GM18517 (cell line): ENCODE measurements around the gene ANKRD35.
A peak's percentile ranks its signal among the peaks of the same experiment; 100 is the strongest.
"Not testable (repeated sequence)": the region's sequence is repeated elsewhere in the genome, so short reads cannot be mapped to it uniquely, and the experiment has no call there.

Experiments used
- ATAC-seq: cut with Tn5 transposase; IDR thresholded peaks from one replicate; pipeline ENCODE4 v1.9.1; 2021; ENCODE audit warnings: mild to moderate bottlenecking, moderate library complexity; ENCODE audit not compliant: unreplicated experiment

Gene ANKRD35

DNA sequence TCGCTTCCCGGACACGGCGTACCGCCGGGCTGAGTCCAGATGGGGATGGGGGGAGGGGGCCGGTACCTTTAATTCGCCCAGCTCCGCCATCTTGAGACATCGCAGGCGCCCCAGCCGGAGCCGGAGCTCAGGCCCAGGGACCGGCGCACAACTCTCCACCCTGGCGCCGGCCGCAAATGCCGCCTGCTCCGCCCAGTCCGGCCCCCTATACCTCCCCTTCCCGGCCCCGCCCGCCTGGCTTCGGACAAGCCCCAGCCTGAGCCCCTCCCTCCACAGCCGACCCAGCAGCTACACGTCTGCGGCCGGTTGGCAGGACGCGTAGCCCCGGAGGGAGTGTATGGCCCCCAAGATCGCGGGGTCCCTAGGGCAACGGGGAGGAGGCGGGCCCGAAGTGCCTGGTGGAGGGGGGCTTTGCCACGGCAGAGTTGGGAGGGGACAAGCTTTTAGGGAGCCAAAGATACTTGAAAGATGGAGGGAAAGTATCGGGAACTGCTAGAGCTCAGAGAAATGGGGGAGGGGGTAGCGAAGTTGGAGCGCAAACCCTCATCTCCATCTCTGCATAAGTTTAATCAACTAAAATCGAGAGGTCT lies 26.7 kb downstream of the ANKRD35 start, which contains the start of gene PIAS3:
Gene PIAS3 (minus strand): TSS at position 181 of the 590 bp plus-strand sequence. CDS start 91 bp downstream, at position 90.
- peak; percentile 59 for ATAC-seq

DNA sequence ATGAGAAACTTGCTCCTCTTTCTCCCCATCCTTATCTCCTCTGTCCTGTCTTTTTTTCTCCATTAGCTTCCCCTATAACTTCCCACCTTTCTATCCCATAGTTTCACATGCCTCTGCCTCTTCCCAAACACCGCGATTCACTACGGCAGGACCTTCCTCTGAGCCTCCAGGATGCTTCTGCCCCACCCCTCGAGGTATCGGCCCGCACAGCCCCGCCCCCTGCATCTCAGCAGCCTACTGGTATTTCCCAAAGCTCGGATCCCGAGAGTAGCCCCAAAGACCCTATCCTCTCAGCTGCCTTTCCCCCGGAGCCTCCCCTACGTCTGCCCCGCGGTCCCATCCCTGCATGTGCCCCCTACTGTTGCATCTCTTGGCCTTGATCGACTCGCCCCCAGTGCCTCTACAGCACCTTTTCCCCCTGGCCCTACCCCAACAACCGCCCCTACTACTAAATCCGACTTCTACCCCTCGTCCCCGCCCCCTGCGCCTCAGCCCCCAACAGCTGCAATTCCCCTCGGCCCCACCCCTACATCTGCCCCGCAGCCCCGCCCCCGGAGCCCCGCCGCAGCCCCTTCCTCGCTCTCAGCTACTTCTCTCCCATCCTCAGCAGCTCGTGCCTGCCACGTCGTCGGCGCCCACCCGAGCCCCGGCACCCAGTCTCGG lies 27.3 kb downstream of the ANKRD35 start:
- ATAC-seq: peak; percentile 8

- no peak for ATAC-seq
These were observed 28.5 kb downstream of the ANKRD35 start for GRCh38 chr1:145857170-145857569.

- ATAC-seq: no peak
These were observed 30.2 kb downstream of the ANKRD35 start for GRCh38 chr1:145855426-145855948.

DNA sequence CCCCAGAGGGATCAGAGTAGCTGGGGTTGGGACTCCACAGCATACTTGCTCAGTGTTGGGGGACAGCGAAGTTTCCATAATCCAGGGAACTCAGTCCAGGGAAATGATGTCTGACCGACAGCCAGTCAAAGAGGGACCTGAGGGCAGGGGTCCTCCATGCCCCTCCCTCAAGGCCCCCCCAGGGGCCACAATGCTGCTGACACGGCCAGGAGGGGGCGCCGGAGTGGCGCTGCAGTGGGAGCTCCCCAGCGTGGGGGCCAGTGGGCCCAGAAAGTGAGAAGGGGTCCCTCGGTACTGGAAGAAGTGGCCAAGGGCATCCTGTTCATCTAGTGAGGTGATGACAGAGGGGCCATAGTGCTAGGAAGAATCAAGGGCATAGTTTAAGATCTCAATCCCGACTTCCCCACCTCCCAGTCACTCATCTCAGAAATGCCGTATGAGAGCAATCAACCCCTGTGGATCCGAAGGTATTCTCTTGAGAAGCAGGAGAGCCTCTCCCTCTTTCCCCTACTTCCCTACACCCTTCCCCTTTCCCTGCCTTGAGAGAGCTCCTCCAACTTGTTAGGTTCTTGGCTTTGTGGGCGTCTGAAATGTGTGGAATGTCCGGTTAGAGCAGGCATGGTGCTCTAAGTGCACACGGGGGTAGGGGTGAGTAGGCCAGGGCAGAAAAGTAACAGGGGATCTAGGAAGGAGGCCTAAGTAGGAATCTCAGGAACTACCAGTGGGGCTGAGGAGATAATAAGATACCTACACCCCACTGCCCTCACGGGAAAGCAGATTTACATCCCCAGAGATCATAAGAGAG lies 36.1 kb downstream of the ANKRD35 start:
- no peak for ATAC-seq

DNA sequence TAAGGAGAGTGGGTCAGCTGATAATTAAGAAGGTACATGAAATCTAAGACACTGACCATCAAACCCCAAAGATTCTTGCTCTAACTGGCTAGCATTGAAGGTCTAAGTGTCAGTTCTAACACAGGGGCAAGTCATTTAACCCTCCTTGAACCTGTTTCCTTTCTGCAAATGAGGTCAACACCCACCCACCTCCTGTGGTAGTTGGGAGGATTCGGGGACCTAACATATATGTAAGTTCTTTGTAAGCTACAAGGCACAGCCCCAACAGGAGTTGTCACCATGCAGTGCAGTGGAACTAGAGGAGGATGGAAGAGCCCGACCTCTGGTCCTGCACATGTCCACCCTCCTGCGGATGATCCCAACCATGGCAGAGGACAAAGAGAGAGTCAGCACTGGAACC lies 37.8 kb downstream of the ANKRD35 start:
- ATAC-seq: no peak

DNA sequence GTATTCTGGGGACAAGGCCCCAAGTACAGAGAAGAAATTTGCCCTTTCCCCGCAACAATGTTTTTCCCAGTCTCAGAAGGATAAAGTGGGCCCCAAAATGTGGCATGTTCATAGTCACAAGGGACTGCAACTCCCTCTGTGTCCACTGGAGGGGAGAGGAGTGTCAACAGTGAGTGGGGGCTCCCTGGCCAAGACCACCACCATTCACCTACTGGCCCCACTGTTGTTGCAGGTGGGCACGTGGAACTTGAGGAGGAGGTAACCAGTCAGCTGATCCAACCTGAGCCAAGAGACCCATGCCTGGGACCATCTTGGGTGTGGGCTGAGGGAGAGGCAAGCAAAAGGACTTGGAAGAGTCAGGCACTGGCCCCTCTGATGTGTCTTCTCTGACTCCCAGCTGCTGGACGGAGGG lies 39.5 kb downstream of the ANKRD35 start:
- ATAC-seq: no peak

DNA sequence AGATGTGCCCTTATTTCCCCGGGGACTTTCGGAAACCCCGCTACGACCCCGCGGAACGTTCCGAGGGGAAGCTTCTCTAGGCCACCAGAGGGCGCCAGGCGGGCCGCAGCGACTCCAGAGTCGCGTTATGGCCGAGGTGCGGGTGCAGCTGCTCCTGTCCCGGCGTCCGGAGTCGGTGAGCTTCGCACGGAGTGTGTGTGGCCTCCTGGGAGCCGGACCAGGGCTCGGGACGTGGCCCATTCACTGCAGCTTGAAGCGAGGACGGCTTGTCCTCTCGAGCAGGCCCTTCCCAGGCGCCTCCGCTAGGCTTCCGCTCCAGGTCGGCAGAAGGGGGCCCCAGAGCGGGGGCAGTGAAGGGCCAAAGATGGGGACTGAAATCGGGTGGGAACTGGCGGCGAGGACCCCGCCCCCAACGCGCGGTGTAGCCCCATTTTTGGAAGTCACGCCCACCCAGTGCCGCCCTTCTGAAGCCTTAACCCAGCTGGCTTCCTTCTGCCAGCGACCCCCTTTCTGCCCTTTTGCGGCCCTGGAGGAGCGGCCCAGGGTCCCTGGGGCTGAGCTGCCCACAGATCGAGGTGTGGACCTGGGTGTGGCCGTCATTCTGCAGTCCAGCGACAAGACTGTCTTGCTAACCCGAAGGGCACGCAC lies 40.0 kb downstream of the ANKRD35 start, which contains the start of gene NUDT17:
Gene NUDT17 (plus strand): TSS at position 117 of the 648 bp plus-strand sequence. CDS start 11 bp downstream, at position 128.
- peak; percentile 34 for ATAC-seq

DNA sequence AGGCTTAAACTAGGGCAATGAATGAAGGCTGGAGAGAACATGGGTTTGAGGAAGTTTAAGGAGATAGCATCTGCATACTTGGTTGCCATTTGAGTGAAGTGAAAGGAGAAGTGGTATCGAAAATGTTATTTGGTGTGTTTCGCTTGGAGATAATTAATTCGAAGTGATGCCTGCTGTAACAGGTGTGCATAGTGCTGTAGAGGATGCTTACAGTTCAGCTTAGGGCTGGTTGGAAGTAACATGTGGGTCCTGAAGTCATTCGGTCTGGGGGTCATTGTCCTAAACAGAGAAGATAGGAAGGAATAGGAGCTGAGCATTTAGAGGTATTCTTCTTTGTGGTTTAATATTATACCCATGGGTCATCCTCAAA lies 40.5 kb downstream of the ANKRD35 start:
- peak; percentile 85 for ATAC-seq

DNA sequence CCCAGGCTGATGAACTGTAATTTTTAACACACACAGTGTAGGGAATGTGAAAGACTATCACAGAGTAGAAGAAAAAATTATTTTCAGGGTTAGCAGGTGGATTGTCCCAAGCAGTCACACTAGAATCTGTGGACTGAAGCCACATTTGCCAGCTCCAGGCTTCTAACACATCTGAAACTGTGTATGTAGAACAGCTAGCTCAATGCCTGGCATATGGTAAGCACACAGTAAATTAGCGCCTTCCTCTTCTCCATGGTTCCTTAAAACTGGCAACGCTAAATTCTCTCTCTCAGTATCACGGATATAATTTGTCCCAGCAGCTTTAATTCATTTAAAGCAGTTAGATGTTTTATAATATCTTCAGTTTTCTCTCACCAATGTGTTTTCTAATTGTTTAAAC lies 42.6 kb downstream of the ANKRD35 start:
- ATAC-seq: no peak

GRCh38 chr1:145837656-145838055 lies 48.0 kb downstream of the ANKRD35 start:
- no peak for ATAC-seq

GRCh38 chr1:145830810-145831209 lies 54.9 kb downstream of the ANKRD35 start:
- not testable (repeated sequence) for ATAC-seq

DNA sequence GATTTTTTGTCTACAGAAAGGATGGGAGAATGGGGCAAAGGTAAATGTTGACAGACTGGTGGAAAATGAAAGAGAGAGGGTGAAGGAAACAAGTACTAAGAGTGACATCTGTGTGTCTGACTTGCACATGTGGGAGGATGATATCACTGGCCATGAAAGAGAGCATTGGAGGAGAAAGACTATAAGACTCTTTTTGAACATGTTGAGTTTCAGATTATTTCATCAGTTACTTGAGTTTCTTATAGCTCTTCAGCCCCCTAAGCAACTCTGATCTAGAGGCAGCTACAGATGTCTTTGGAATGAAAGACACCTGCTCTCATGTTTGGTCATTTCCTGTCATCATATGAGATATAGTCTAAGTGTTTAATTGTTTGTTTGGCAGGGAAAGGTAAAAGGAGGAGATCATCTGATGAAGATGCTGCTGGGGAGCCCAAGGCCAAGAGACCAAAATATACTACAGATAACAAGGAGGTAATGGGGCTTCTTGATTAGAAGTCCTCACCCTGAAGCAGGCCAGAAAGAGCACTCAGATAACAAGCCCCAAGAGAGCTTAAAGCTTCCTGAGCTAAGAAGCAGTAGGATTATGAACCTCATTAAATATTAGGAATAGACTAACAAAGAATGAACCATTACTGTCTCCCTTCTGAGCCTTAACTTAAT lies 57.2 kb downstream of the ANKRD35 start:
- peak; percentile 41 for ATAC-seq

DNA sequence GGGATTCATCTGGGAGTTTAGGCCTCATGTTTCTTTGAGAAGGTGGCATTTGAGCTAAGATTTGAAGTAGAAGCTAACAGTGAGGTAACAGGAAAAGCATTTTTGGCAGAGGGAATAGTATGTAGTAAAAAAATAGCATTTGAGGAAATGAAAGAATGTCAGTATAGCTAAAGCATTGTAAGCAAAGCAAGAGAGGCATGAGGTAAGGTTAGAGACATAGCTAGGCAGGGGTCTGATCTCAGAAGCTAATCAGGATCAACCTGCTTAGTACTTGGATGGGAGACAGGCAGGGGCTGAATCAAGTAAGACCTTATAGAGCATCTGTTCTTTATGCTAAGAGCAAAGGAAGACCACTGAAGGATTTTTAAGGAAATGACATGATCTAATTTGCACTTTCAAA lies 57.7 kb downstream of the ANKRD35 start:
- ATAC-seq: peak; percentile 8

DNA sequence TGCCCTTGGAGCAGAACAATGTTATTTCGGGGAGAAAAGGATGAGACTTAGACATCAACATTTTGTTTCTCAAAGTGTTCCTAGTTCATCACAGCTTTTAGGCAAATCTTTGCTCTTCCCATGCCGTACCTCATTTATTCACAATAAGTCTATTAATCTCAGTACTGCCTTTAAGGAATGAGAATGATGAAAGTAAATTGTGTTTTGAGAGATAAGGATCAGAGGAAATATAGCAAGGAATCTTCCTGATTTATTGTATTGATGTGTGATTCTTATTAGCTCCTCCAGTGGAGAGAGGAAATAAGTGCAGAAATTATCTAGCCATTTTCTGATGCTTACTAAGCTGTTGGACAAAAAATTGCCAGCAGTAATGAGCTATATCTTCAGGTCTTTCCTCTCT lies 59.6 kb downstream of the ANKRD35 start:
- no peak for ATAC-seq

- ATAC-seq: no peak
These were observed 61.2 kb downstream of the ANKRD35 start for GRCh38 chr1:145824499-145824842.

DNA sequence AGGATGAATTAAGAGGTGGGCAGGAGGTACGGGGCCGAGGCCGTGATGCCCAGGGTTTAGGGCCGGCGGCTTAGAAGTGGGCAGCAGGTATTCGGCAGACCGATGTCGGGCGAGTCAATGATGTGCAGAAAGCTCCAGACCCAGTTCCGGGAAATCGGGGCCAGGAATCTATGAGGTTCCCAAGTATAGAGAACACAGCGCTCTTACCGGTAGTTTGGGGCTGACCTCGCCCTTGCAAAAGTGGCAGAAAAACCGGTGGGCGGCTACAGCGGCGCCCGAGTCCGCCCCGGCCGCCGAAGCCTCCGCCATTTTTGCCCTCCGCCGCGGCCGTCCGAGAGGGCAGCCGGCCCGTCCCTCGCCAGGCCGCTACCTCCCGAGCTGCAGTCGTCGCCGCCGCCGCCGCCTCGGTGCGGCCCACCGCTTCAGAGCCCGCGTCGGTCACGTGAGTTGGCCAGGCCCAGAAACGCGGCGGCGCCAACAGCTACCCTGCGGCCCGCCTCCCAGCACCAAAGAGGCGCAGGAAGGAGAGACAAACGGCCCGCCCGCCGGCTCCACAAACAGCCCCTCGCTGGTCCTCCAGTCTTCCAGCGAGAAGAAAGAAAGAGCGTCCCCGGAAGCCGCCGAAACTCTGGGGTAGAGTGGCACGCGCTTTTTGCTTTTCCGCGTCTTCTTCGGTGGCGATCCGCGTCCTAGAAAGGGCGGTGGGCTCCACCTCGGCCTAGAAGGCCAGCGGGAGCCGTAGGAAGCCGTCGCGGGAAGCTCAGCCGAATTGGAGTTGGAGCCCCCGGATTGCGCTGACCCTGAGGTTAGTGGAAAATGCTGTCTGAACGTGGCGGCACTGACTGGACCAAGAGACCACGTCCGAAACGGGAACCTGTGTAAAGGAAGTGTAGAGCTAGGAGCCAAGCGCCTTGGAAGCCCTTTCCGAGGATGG lies 61.8 kb downstream of the ANKRD35 start, which contains the start of the genes POLR3C and RNF115:
Gene POLR3C (plus strand): TSS at position 636 of the 934 bp plus-strand sequence. CDS start 1,577 bp downstream, outside the sequence.
Gene RNF115 (minus strand): TSS at position 531 of the 934 bp plus-strand sequence. CDS start 222 bp downstream, at position 309.
- ATAC-seq: peak; percentile 73

DNA sequence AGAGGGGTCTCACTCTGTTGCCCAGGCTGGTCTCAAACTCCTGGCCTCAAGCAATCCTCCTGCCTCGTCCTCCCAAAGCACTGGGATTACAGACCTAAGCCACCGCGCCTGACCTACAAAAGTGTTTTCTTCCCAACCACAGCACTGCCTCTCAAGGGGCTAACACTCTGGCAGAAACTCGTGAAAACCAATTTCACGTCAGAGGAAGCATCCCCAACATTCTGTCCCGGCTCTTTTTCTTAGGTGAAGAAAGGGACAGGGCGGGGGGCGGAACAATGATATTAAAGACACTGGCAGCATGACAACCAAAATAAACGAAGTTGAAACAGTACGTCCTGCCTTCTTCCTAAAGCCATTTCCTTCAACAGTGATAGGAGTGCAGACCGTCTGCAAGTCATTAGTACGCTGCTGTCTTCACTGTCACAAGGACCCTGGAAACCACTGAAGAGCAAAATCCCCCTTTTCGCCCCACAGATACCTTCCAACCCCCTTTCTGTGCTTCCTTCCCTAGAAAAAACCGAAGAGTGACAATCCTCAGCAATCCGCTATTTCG lies 62.8 kb downstream of the ANKRD35 start:
- not testable (repeated sequence) for ATAC-seq

DNA sequence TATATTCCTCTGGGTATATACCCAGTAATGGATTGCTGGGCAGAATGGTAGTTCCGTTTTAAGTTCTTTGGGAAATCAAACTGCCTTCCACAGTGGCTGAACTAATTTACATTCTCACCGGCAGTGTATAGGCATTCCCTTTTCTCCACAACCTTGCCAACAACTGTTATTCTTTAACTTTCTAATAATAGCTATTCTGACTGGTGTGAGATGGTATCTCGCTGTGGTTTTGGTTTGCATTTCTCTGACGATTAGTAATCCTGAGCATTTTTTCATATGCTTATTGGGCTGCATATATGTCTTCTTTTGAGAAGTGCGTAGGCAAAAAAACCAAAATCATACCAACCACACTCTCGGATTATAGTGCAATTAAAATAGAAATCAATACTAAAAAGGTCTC lies 67.6 kb downstream of the ANKRD35 start:
- not testable (repeated sequence) for ATAC-seq
